A549 treated with RU486 at 1 μM for 4 hours (cell line): Measurements from ENCODE around the gene NDUFS7. TPM values are rescaled to one million over a fixed set of nuclear protein-coding genes. Genes with fewer than 3 reads are reported as not detected.

Experiments
- total RNA-seq: library from RNA; stranded (reverse); fragments of 200-300 nt; extraction: Qiagen RNA extraction; gene quantifications from 5 replicates; pipeline ENCODE4 v1.2.3, GENCODE V29; 2022; ENCODE audit warnings: low read depth

NDUFS7 gene
- 64.5 to 83.8 TPM (median 67.2 TPM) in 5 replicates for total RNA-seq

DNA sequence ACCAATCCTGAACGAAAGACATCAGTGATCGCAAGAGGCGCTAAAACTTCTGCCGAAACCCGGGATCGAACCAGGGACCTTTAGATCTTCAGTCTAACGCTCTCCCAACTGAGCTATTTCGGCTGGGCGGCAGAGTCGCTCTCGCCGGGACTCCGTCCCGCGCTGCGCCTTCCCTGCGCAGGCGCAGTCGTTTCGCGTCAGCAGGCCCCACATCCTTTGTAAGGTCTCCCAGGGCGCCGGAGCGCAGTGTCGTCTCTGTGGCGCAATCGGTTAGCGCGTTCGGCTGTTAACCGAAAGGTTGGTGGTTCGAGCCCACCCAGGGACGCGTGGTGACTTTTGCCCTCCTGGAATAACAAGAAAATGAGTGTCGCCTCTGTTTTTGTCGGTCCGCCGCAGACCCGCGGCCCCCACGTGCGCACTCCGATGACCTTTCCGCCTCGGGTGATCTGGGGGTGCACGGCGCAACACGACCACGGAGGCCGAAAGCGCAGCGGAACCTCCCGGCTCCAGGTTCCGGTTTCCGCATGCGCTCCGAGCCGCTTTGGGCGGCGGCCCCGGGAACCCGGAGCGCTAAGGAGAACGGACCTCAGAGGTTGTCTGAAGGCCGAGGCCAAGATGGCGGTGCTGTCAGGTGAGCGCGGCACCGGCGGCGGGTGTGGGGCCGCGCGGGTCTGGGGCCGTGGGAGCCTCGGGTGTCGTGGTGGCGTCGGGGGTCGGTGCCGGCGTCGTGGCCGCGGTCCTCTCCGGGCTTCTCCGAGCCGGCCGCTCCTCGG lies at the start of gene NDUFS7:
Gene NDUFS7 (plus strand): TSS at position 596 of the 773 bp plus-strand sequence. CDS start 20 bp downstream, at position 616.

GRCh38 chr19:1401138-1401888 lies 17.6 kb downstream of the NDUFS7 start, which contains the start of gene GAMT:
Gene GAMT (minus strand): TSS chr19:1401542. CDS start chr19:1401476, 66 bp downstream.

GRCh38 chr19:1407528-1408299 lies 24.0 kb downstream of the NDUFS7 start, which contains the start of gene DAZAP1:
Gene DAZAP1 (plus strand): TSS chr19:1407586. CDS start chr19:1407774, 188 bp downstream.

GRCh38 chr19:1438035-1438932 lies 54.6 kb downstream of the NDUFS7 start, which contains the start of gene RPS15:
Gene RPS15 (plus strand): TSS chr19:1438396. CDS start chr19:1438426, 30 bp downstream.

Other genes with a start within 250 kb of the NDUFS7 start
- gene SBNO2, start 209.6 kb upstream of the NDUFS7 start, total RNA-seq: 27.5 to 47.3 TPM (median 43.9 TPM) in 5 replicates
- 29.9 to 41.2 TPM (median 38.4 TPM) in 5 replicates for gene STK11, start 178.1 kb upstream of the NDUFS7 start, total RNA-seq
- gene CBARP, start 145.9 kb upstream of the NDUFS7 start, total RNA-seq: 2.5 to 5.5 TPM (median 3.9 TPM) in 5 replicates
- 84.2 to 179 TPM (median 170 TPM) in 5 replicates for gene ATP5F1D, start 142.2 kb upstream of the NDUFS7 start, total RNA-seq
- gene MIDN, start 135.3 kb upstream of the NDUFS7 start, total RNA-seq: 37.1 to 48.7 TPM (median 42.2 TPM) in 5 replicates
- 89.7 to 185 TPM (median 104 TPM) in 5 replicates for gene CIRBP, start 114.6 kb upstream of the NDUFS7 start, total RNA-seq
- 49.3 to 93.2 TPM (median 86.5 TPM) in 5 replicates for gene FAM174C, start 108.4 kb upstream of the NDUFS7 start, total RNA-seq
- 0.95 to 2.7 TPM (median 1.9 TPM) in 5 replicates for gene EFNA2, start 98.0 kb upstream of the NDUFS7 start, total RNA-seq
- 23.9 to 43.1 TPM (median 40.5 TPM) in 5 replicates for gene GAMT, start 17.6 kb downstream of the NDUFS7 start, total RNA-seq
- 85.0 to 111 TPM (median 101 TPM) in 5 replicates for gene DAZAP1, start 23.7 kb downstream of the NDUFS7 start, total RNA-seq
- 1,330 to 2,073 TPM (median 1,926 TPM) in 5 replicates for gene RPS15, start 54.5 kb downstream of the NDUFS7 start, total RNA-seq
- 0.69 to 2.1 TPM (median 1.3 TPM) in 5 replicates for gene APC2, start 66.2 kb downstream of the NDUFS7 start, total RNA-seq
- gene C19orf25, start 95.3 kb downstream of the NDUFS7 start, total RNA-seq: 11.0 to 20.5 TPM (median 16.4 TPM) in 5 replicates
- gene PCSK4, start 106.4 kb downstream of the NDUFS7 start, total RNA-seq: 0.48 to 1.0 TPM (median 0.92 TPM) in 5 replicates
- 3.8 to 5.9 TPM (median 5.4 TPM) in 5 replicates for gene REEP6, start 107.3 kb downstream of the NDUFS7 start, total RNA-seq
- gene ADAMTSL5, start 129.1 kb downstream of the NDUFS7 start, total RNA-seq: 2.6 to 3.8 TPM (median 2.8 TPM) in 5 replicates
- not detected in 5 replicates for gene PLK5, start 140.2 kb downstream of the NDUFS7 start, total RNA-seq
- 6.6 to 14.1 TPM (median 13.2 TPM) in 5 replicates for gene MEX3D, start 184.4 kb downstream of the NDUFS7 start, total RNA-seq
- gene MBD3, start 209.0 kb downstream of the NDUFS7 start, total RNA-seq: 28.2 to 52.2 TPM (median 47.2 TPM) in 5 replicates
- gene UQCR11, start 221.6 kb downstream of the NDUFS7 start, total RNA-seq: 93.4 to 214 TPM (median 164 TPM) in 5 replicates